NCI-H774 (cell line): ENCODE results near the gene KCNMB2.
"Not testable (repeated sequence)": the region's sequence is repeated elsewhere in the genome, so short reads cannot be mapped to it uniquely, and the experiment has no call there.

ENCODE experiments used
- DNase-seq: peaks from one replicate; lab custom pipeline; 2025; lab: John Stamatoyannopoulos, UW

The KCNMB2 gene

GRCh38 chr3:178705925-178706324 is 169.7 kb downstream of the KCNMB2 start:
- DNase-seq: no peak

GRCh38 chr3:178706411-178706810 is 170.2 kb downstream of the KCNMB2 start:
- no peak for DNase-seq

GRCh38 chr3:178707311-178708031 is 171.2 kb downstream of the KCNMB2 start:
- peak; percentile 30 for DNase-seq

GRCh38 chr3:178709051-178709450 is 172.8 kb downstream of the KCNMB2 start:
- DNase-seq: peak; percentile 68

GRCh38 chr3:178711753-178712152 is 175.5 kb downstream of the KCNMB2 start:
- no peak for DNase-seq

GRCh38 chr3:178712247-178712646 is 176.0 kb downstream of the KCNMB2 start:
- peak; percentile 40 for DNase-seq

- no peak for DNase-seq
These were observed 178.9 kb downstream of the KCNMB2 start for GRCh38 chr3:178714925-178715832.

- no peak for DNase-seq
These were observed 182.9 kb downstream of the KCNMB2 start for GRCh38 chr3:178718995-178719635.

- no peak for DNase-seq
These were observed 196.6 kb downstream of the KCNMB2 start for GRCh38 chr3:178732824-178733223.

GRCh38 chr3:178735032-178735674 is 198.9 kb downstream of the KCNMB2 start:
- no peak for DNase-seq

GRCh38 chr3:178736300-178736699 is 200.1 kb downstream of the KCNMB2 start:
- no peak for DNase-seq

- DNase-seq: no peak
These were observed 203.5 kb downstream of the KCNMB2 start for GRCh38 chr3:178739720-178740119.

GRCh38 chr3:178741020-178741419 is 204.8 kb downstream of the KCNMB2 start:
- no peak for DNase-seq

GRCh38 chr3:178743297-178743696 is 207.1 kb downstream of the KCNMB2 start:
- no peak for DNase-seq

GRCh38 chr3:178745861-178746655 is 209.8 kb downstream of the KCNMB2 start:
- not testable (repeated sequence) for DNase-seq

GRCh38 chr3:178748874-178749273 is 212.6 kb downstream of the KCNMB2 start:
- no peak for DNase-seq

GRCh38 chr3:178749471-178749870 is 213.2 kb downstream of the KCNMB2 start:
- no peak for DNase-seq

GRCh38 chr3:178750639-178751300 is 214.5 kb downstream of the KCNMB2 start:
- DNase-seq: no peak

- DNase-seq: no peak
These were observed 216.6 kb downstream of the KCNMB2 start for GRCh38 chr3:178752843-178753242.

- DNase-seq: no peak
These were observed 218.7 kb downstream of the KCNMB2 start for GRCh38 chr3:178754852-178755510.
